ENCODE data around the gene PHF2. TPM values are rescaled to one million over a fixed set of nuclear protein-coding genes. Genes with fewer than 3 reads are reported as not detected.

PHF2 gene
- total and polyA plus RNA-seq, 2 of the 8 experiments (the other 6 are each of a cell fraction or from before 2014, with no cell fraction given) = 3.4 to 9.4 TPM

- Histone ChIP-seq H3K4ac (replicated peaks; ENCODE audit: insufficient read length, low read depth, low read length) (no peak overlapping the region), H3K4me2 (ENCODE audit: insufficient read depth in 1 of 2, low read depth in 2 of 2, low read length in 2 of 2) (no peak overlapping the region), H4K20me1 (replicated peaks in 1 of 2; ENCODE audit: control insufficient read depth in 1 of 2, insufficient read depth in 2 of 2, low read length in 2 of 2) (peaks cover 0 to 8% of the 10 kb centered on the region in 2 experiments), H3K27ac (ENCODE audit: low read depth, low read length) (no peak overlapping the region), H3K56ac (replicated peaks; ENCODE audit: insufficient read length, low read depth, low read length) (no peak overlapping the region), H2BK120ac (replicated peaks; ENCODE audit: low read depth, low read length) (no peak overlapping the region), H3K79me2 (ENCODE audit: control insufficient read depth in 1 of 2, insufficient read depth in 2 of 2, low read length in 2 of 2) (no peaks in the 10 kb centered on the region), H2BK12ac (ENCODE audit: low read depth, low read length) (no peak overlapping the region), H2AK5ac (ENCODE audit: low read depth, low read length) (no peak overlapping the region), H3K9me3 (ENCODE audit: insufficient read depth in 2 of 2, low read depth in 1 of 2, low read length in 1 of 2) (no peaks in the 10 kb centered on the region), H2BK20ac (ENCODE audit: low read length) (no peak overlapping the region), H3K23ac (ENCODE audit: insufficient read length) (no peak overlapping the region), H3K27me3 (replicated peaks in 1 of 4; ENCODE audit: control insufficient read depth in 3 of 4, extremely low read depth in 1 of 4, insufficient read depth in 3 of 4, low read length in 3 of 4) (no peaks in the 10 kb centered on the region), H3K23me2 (ENCODE audit: low read depth, low read length) (no peaks in the 10 kb centered on the region), H2AFZ (ENCODE audit: low read length) (no peak overlapping the region), H3K4me3 (ENCODE audit: extremely low read depth in 1 of 4, insufficient read depth in 2 of 4, low read depth in 3 of 4, low read length in 4 of 4) (no peak overlapping the region), H3K4me1 (replicated peaks in 1 of 4; ENCODE audit: control insufficient read depth in 3 of 4, insufficient read depth in 4 of 4, low read length in 3 of 4) (no peaks in the 10 kb centered on the region; a peak in 1 of 7 replicates), H3K79me1 (ENCODE audit: low read depth, low read length) (no peaks in the 10 kb centered on the region), H2BK5ac (ENCODE audit: low read depth, low read length) (no peak overlapping the region), H3K18ac (ENCODE audit: extremely low read depth, low read length) (no peak overlapping the region), H3K9ac (replicated peaks in 1 of 4; ENCODE audit: extremely low read depth in 1 of 4, low read depth in 3 of 4, low read length in 3 of 4) (no peak overlapping the region), H2BK15ac (ENCODE audit: low read length) (no peak overlapping the region), H3K14ac (ENCODE audit: insufficient read length) (no peak overlapping the region), H4K5ac (ENCODE audit: insufficient read length, low read depth, low read length) (no peak overlapping the region), H4K8ac (ENCODE audit: extremely low read depth, insufficient read depth, low read length) (no peak overlapping the region), H4K91ac (replicated peaks; ENCODE audit: insufficient read length, low read length) (no peak overlapping the region), H3K36me3 (ENCODE audit: control insufficient read depth in 2 of 4, insufficient read depth in 4 of 4, low read length in 3 of 4) (peaks cover 3 to 12% (median 11%) of the 10 kb centered on the region in 4 experiments; a peak in 5 of 8 replicates)
- DNase-seq (ENCODE audit: low read depth in 1 of 2, low spot score in 2 of 2) = no peak
- no peak for FAIRE-seq
- TF ChIP-seq TEAD4 (IDR thresholded peaks at IDR 0.05; ENCODE audit: low read depth, low read length) (no peak), KDM4A (IDR thresholded peaks at IDR 0.05; ENCODE audit: low read depth, low read length, severe bottlenecking) (no peak), ASH2L (IDR thresholded peaks at IDR 0.05; ENCODE audit: low read length) (no peak), RBBP5 (IDR thresholded peaks at IDR 0.05; ENCODE audit: borderline replicate concordance, low read depth, low read length) (no peak), HDAC6 (IDR thresholded peaks at IDR 0.05; ENCODE audit: low read depth, low read length) (no peak), SP2 (IDR thresholded peaks at IDR 0.05; ENCODE audit: low read length) (no peak), POU5F1 (IDR thresholded peaks at IDR 0.05; ENCODE audit: low read depth, low read length) (no peak), PHF8 (conservative IDR thresholded peaks at IDR 0.05; ENCODE audit: low read depth, low read length) (no peak), SAP30 (IDR thresholded peaks at IDR 0.05; ENCODE audit: insufficient read depth, insufficient replicate concordance, low read length) (no peak)
- CTCF ChIA-PET (ENCODE audit: partially characterized antibody) = no interaction called here
- 92% methylated on average over 13 of the region's 13 CpGs; no CpG with 5 or more reads in 1 of the 2 experiments for WGBS, 2 experiments (ENCODE audit: extremely low coverage in 1 of 2, insufficient coverage in 1 of 2, insufficient read length in 1 of 2, insufficient replicate concordance in 2 of 2, low coverage in 1 of 2, low lambda C conversion rate in 2 of 2, missing lambda C conversion rate in 1 of 2)
- POLR2A ChIA-PET (ENCODE audit: partially characterized antibody) = no interaction called here
These were observed 72.5 kb downstream of the PHF2 start for GRCh38 chr9:93648836-93649235.

Measured in H1 (cell line).